Prostate gland (tissue), 2 donors: ENCODE data around the gene ENOSF1. TPM values are rescaled to one million over a fixed set of nuclear protein-coding genes. Genes with fewer than 3 reads are reported as not detected.

Experiments
- DNase-seq: peaks from one replicate; pipeline ENCODE4 v3.0.0-alpha.2; 2019; ENCODE audit warnings: low spot score
- H3K27ac ChIP-seq, 2 donors: fragments of 200-600 bp; sonication (generic); 2 replicates each; pipeline ENCODE4 v1.5.1; 2017 to 2019
- H3K27me3 ChIP-seq: fragments of 200-600 bp; sonication (generic); replicated peaks from 2 replicates; pipeline ENCODE4 v1.5.1; 2019; ENCODE audit not compliant: insufficient read depth
- H3K36me3 ChIP-seq, 2 donors: fragments of 200-600 bp; sonication (generic); 1 replicate in 1 of 2; 2 replicates in 1 of 2; pipeline versions ENCODE4 v1.5.1 to v1.8.1; 2017 to 2019
- H3K4me1 ChIP-seq: fragments of 200-600 bp; sonication (generic); replicated peaks from 2 replicates; pipeline ENCODE4 v1.5.1; 2019
- H3K4me3 ChIP-seq, 2 donors: fragments of 200-600 bp; sonication (generic); 2 replicates each; pipeline ENCODE4 v1.5.1; 2017 to 2019
- H3K9me3 ChIP-seq: fragments of 200-600 bp; sonication (generic); 2 replicates; pipeline ENCODE4 v1.5.1; 2017
- POLR2A ChIP-seq: fragments of 450-650 bp; IDR thresholded peaks from one replicate; pipeline ENCODE4 v1.6.1; 2016; ENCODE audit warnings: antibody characterized with exemption, mild to moderate bottlenecking
- POLR2AphosphoS5 ChIP-seq: sonication (generic); formaldehyde crosslinking; IDR thresholded peaks from one replicate; pipeline ENCODE4 v1.6.1; 2017; ENCODE audit warnings: antibody characterized with exemption
- WGBS: methylation state at CpG from one replicate; pipeline ENCODE4 v1.1.5; 2018; 5-methylcytosine and 5-hydroxymethylcytosine counted together
- intact Hi-C: fragments of 100-400 bp; cut with DNase I; formaldehyde crosslinking; loops from one replicate; pipeline ENCODE4 v1.14.2; 2022
- total RNA-seq, 2 donors: library from RNA; depleted of rRNA; stranded (reverse); fragments of >200 nt; gene quantifications; one replicate each; pipeline ENCODE4 v1.1.0, GENCODE V29; 2016
- TF ChIP-seq, protein P1 (sequence below), 4 experiments: fragments of 200-600 bp in 2 of 4; fragments of 450-650 bp in 2 of 4; sonication (generic) in 2 of 4; IDR thresholded peaks; 1 replicate in 3 of 4; 2 replicates in 1 of 4; pipeline ENCODE4 v1.5.1; 2016 to 2019; ENCODE audit warnings: antibody characterized with exemption in 4 of 4, mild to moderate bottlenecking in 2 of 4, moderate library complexity in 2 of 4

ENOSF1 gene
- total RNA-seq, 2 donors from 2014 or later, result 84.8 to 114 TPM

DNA sequence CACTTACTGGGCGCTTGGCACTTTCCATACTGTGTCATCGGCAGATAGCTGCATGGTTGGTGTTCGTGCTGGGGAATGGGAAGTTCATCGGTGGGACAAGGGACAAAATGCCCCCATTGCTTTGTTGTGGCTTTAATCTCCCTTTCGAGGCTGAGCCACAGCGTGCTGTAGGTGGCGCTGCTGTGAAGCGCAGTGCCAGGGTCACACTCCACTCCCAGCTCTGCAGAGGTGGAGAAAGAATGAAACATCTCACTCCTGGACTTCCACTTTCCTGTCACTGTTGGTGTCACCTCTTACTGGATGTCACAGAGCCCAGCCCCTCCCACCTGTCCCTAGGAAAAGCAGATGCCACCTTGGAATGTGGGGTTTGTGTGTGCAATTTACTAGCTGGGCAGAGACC is 46.3 kb downstream of the ENOSF1 start:
- no peak overlapping the region for H3K27ac ChIP-seq
- no peak for DNase-seq
- intact Hi-C loops, result no loop called here
- H3K4me3 ChIP-seq, result no peak overlapping the region
- TF ChIP-seq POLR2A (no peak), POLR2AphosphoS5 (no peak)
- TF ChIP-seq, protein P1, sequence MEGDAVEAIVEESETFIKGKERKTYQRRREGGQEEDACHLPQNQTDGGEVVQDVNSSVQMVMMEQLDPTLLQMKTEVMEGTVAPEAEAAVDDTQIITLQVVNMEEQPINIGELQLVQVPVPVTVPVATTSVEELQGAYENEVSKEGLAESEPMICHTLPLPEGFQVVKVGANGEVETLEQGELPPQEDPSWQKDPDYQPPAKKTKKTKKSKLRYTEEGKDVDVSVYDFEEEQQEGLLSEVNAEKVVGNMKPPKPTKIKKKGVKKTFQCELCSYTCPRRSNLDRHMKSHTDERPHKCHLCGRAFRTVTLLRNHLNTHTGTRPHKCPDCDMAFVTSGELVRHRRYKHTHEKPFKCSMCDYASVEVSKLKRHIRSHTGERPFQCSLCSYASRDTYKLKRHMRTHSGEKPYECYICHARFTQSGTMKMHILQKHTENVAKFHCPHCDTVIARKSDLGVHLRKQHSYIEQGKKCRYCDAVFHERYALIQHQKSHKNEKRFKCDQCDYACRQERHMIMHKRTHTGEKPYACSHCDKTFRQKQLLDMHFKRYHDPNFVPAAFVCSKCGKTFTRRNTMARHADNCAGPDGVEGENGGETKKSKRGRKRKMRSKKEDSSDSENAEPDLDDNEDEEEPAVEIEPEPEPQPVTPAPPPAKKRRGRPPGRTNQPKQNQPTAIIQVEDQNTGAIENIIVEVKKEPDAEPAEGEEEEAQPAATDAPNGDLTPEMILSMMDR (IDR thresholded peaks at IDR 0.05), result no peak
- no peaks in the 10 kb centered on the region for H3K9me3 ChIP-seq
- H3K4me1 ChIP-seq, result no peaks in the 10 kb centered on the region
- H3K27me3 ChIP-seq, result no peaks in the 10 kb centered on the region
- 87% methylated on average over 8 of the region's 8 CpGs for WGBS
- no peaks in the 10 kb centered on the region for H3K36me3 ChIP-seq

DNA sequence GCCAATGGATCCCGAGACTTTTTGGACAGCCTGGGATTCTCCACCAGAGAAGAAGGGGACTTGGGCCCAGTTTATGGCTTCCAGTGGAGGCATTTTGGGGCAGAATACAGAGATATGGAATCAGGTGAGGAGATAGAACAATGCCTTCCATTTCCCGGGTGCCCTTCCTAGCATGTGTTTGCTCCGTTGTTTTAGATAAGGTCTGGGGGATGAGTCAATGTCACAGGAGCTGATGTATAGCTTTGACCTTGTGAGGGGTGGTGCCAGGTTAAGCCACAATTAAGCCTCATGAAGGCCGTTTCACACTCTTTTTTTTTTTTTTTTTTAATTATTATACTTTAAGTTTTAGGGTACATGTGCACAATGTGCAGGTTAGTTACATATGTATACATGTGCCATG is 50.2 kb downstream of the ENOSF1 start:
- no peak overlapping the region for H3K4me3 ChIP-seq
- no peaks in the 10 kb centered on the region for H3K36me3 ChIP-seq
- WGBS, result 99% methylated on average over 4 of the region's 4 CpGs
- no peaks in the 10 kb centered on the region for H3K27me3 ChIP-seq
- intact Hi-C loops, result no loop called here
- no peak for TF ChIP-seq POLR2AphosphoS5
- TF ChIP-seq, protein P1 (IDR thresholded peaks at IDR 0.05), result no peak
- no peak for TF ChIP-seq POLR2A
- H3K4me1 ChIP-seq, result no peaks in the 10 kb centered on the region
- no peak for DNase-seq
- no peaks in the 10 kb centered on the region for H3K9me3 ChIP-seq
- H3K27ac ChIP-seq, result no peak overlapping the region

DNA sequence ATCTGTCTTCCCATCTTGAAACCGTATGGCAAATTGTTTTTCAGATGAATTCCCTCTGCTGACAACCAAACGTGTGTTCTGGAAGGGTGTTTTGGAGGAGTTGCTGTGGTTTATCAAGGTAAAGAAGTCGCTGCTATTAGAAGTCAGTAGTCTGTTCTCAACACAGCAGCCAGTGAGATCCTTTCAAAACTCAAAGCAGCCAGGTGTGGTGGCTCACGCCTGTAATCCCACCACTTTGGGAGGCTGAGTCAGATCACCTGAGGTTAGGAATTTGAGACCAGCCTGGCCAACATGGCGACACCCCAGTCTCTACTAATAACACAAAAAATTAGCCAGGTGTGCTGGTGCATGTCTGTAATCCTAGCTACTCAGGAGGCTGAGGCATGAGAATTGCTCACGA is 52.8 kb downstream of the ENOSF1 start:
- Histone ChIP-seq H3K27ac (no peak overlapping the region), H3K36me3 (no peaks in the 10 kb centered on the region), H3K4me1 (no peaks in the 10 kb centered on the region), H3K4me3 (no peak overlapping the region), H3K9me3 (no peaks in the 10 kb centered on the region), H3K27me3 (no peaks in the 10 kb centered on the region)
- DNase-seq, result no peak
- intact Hi-C loops, result loop anchor here (5.0 kb wide), 1 partner anchor 53 kb away; the partner anchor contains the start of gene ENOSF1
- WGBS, result 88% methylated on average over 6 of the region's 6 CpGs
- TF ChIP-seq POLR2AphosphoS5 (no peak), POLR2A (no peak)
- TF ChIP-seq, protein P1 (IDR thresholded peaks at IDR 0.05), result no peak

DNA sequence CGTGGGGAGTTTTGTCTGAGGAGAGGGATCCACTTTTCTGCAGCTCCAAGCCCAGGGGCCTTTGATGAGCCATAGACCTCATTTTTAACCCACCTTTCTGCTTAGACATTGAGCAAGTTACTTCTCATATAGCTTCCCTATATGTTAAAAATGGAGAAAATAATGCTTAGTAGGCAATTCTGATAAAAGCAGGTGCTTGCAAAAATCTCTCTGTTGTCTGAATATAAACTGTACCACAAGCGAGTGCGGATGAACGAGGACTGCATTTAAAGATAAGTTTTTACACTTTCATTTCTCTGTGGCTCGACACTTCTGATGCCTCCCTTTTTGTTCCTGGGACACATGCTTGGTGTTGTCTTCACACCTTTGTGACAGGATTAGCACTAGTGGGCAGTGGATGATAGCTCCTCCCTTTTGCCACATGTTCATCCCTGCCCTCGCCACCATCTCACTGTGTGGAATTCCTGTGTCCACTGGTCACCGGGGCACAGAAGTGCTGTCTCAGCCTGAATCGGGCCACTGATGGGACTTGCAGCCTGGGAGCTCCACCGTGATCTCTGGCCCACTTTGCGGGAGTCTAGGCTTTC is 53.4 kb downstream of the ENOSF1 start:
- WGBS, result 86% methylated on average over 10 of the region's 10 CpGs
- H3K4me3 ChIP-seq, result no peak overlapping the region
- intact Hi-C loops, result loop anchor here (5.0 kb wide), 1 partner anchor 53 kb away; the partner anchor contains the start of gene ENOSF1

More for the DNA sequence above, 53.4 kb downstream of the ENOSF1 start:
- Histone ChIP-seq H3K36me3 (no peaks in the 10 kb centered on the region), H3K27ac (no peak overlapping the region), H3K27me3 (no peaks in the 10 kb centered on the region), H3K9me3 (no peaks in the 10 kb centered on the region), H3K4me1 (no peaks in the 10 kb centered on the region)
- TF ChIP-seq POLR2AphosphoS5, result no peak
- TF ChIP-seq POLR2A, result no peak
- TF ChIP-seq, protein P1 (IDR thresholded peaks at IDR 0.05), result no peak
- no peak for DNase-seq
